ENCODE measurements around the gene KCNJ12. TPM values are rescaled to one million over a fixed set of nuclear protein-coding genes. Genes with fewer than 3 reads are reported as not detected.
"Not testable (repeated sequence)": the region's sequence is repeated elsewhere in the genome, so short reads cannot be mapped to it uniquely, and the experiment has no call there.

Gene KCNJ12
- total RNA-seq, 1 donor from 2014 or later = 0.76 TPM

DNA sequence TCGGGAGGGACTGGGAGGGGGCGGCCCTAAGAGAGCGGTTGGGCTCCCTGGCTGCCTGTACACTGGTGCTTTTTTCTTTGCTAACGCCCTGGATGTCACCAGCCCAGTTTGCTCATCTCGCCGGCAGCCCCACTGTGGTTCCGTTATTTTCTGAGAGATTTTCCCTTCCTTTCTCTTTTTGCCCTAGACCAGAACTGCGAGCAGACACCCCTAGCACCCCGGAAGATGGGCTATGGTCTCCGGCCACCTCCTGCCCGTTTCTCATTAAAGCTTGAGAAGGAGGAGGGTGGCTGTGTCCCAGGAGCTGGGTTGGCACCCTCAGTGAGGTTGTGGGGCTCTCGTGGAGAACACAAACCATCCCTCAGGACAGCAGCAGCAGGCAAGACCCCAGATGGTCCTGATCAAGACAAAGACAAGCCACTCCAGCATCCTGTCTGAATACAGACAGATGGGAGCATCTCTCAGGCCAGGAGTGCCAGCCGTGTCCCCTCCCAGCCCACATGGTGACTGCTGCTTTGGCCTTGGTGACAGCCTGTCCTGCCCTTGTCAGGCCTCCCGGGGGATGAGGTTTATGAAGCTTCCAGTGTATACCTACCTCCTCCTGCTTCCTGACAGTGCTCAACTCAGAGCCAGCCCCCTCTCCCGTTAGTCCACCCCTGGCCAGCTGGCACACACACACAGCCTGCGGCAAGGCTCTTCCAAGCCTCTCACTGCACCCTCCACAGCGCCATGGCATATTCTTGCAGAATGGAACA is 77.2 kb downstream of the KCNJ12 start:
- Mint-ChIP-seq H3K9me3 (no peaks in the 10 kb centered on the region), H3K4me1 (peaks cover 11% of the 10 kb centered on the region), H3K27ac (no peak overlapping the region), H3K4me3 (no peak overlapping the region), H3K27me3 (ENCODE audit: low read depth) (peaks cover 63% of the 10 kb centered on the region), H3K36me3 (no peaks in the 10 kb centered on the region)
- DNase-seq (ENCODE audit: low spot score in 2 of 2, unreplicated experiment in 2 of 2) = no peak
- TF ChIP-seq, protein P1, sequence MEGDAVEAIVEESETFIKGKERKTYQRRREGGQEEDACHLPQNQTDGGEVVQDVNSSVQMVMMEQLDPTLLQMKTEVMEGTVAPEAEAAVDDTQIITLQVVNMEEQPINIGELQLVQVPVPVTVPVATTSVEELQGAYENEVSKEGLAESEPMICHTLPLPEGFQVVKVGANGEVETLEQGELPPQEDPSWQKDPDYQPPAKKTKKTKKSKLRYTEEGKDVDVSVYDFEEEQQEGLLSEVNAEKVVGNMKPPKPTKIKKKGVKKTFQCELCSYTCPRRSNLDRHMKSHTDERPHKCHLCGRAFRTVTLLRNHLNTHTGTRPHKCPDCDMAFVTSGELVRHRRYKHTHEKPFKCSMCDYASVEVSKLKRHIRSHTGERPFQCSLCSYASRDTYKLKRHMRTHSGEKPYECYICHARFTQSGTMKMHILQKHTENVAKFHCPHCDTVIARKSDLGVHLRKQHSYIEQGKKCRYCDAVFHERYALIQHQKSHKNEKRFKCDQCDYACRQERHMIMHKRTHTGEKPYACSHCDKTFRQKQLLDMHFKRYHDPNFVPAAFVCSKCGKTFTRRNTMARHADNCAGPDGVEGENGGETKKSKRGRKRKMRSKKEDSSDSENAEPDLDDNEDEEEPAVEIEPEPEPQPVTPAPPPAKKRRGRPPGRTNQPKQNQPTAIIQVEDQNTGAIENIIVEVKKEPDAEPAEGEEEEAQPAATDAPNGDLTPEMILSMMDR (IDR thresholded peaks at IDR 0.05; ENCODE audit: unreplicated experiment) = no peak

DNA sequence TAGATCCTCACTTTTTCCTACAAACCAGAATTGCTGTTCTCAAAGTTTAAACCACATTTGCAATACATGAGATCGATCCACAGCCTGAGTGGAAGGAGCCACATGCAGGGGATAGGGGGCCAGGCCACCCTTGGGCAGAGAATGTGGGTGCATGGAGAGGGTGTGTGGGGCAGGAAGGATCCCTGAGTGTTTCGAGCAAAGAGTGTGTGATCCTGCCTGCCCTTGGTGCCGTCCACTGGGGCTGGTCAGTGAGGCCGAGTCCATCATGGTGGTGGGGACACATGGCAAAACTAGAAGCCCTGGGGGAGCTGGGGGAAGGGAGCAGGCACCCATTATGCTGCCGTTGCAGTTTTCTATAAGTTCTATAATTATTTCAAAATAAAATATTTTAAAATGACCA is 77.8 kb downstream of the KCNJ12 start:
- H3K36me3 Mint-ChIP-seq; H3K9me3 Mint-ChIP-seq; H3K4me3 Mint-ChIP-seq; DNase-seq (ENCODE audit: low spot score in 2 of 2, unreplicated experiment in 2 of 2); H3K27ac Mint-ChIP-seq: not testable (repeated sequence)
- Mint-ChIP-seq H3K27me3 (ENCODE audit: low read depth) (peaks cover 63% of the 10 kb centered on the region), H3K4me1 (peaks cover 11% of the 10 kb centered on the region)

DNA sequence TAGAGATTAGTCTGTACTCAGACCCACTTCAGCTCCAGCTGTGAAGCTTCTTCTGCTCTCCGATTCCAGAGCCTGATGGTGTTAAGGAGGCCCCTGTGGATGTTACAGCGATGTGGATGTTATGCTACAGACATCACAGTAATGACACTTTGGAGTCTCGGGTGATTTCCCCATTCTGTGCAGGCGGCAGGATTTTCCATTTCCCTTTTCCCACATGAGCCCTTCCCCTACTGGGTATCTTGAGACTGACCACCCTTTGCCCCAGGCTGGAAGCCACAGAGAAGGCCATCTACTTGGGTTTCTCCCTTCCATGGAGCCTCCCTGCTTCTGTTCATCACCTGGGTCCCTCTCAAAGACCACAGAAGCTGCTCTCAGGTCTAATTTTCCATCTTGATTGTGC is 78.3 kb downstream of the KCNJ12 start:
- DNase-seq (ENCODE audit: low spot score in 2 of 2, unreplicated experiment in 2 of 2) = no peak
- H3K36me3 Mint-ChIP-seq = no peaks in the 10 kb centered on the region
- no peak overlapping the region for H3K4me3 Mint-ChIP-seq
- no peak overlapping the region for H3K27ac Mint-ChIP-seq
- H3K9me3 Mint-ChIP-seq = no peaks in the 10 kb centered on the region
- peaks cover 67% of the 10 kb centered on the region for H3K27me3 Mint-ChIP-seq (ENCODE audit: low read depth)
- H3K4me1 Mint-ChIP-seq = peaks cover 11% of the 10 kb centered on the region
- TF ChIP-seq, protein P1 (IDR thresholded peaks at IDR 0.05; ENCODE audit: unreplicated experiment) = no peak

DNA sequence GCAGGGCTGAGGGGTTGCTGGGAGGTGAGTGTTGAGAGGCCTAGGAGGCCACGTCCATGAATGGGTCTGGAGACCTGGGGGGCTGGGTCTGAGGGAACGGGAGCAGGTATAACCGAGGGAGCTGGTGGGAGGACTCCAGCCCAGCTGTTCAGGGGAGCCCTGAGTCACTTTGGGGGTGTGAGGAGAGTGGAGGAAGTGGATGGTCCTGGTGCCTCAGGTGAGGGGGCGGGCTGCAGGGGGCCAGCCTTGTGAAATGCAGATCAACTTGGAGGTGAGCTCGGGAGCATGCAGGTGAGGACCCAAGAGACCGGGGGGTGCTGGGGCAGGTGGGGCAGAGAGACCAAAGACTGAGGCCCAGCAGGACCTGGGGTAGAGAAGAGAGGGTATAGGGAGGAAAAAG is 79.6 kb downstream of the KCNJ12 start:
- no peak overlapping the region for H3K27ac Mint-ChIP-seq
- peaks cover 73% of the 10 kb centered on the region for H3K27me3 Mint-ChIP-seq (ENCODE audit: low read depth)
- no peaks in the 10 kb centered on the region for H3K36me3 Mint-ChIP-seq

DNA sequence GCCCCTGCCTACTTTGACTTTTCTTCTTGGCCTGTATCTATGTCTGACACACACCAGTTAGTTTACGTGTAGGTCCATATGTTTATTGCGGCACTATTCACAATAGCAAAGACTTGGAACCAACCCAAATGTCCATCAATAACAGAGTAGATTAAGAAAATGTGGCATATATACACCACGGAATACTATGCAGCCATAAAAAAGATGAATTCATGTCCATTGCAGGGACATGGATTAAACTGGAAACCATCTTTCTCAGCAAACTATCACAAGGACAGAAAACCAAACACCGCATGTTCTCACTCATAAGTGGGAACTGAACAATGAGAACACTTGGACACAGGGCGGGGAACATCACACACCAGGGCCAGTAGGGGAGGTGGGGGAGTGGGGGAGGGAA is 80.3 kb downstream of the KCNJ12 start:
- not testable (repeated sequence) for H3K9me3 Mint-ChIP-seq; H3K36me3 Mint-ChIP-seq; H3K27ac Mint-ChIP-seq; DNase-seq (ENCODE audit: low spot score in 2 of 2, unreplicated experiment in 2 of 2); H3K4me3 Mint-ChIP-seq
- Mint-ChIP-seq H3K27me3 (ENCODE audit: low read depth) (peaks cover 73% of the 10 kb centered on the region), H3K4me1 (peaks cover 11% of the 10 kb centered on the region)

More for the DNA sequence above, 79.6 kb downstream of the KCNJ12 start:
- H3K4me3 Mint-ChIP-seq = no peak overlapping the region
- H3K9me3 Mint-ChIP-seq = no peaks in the 10 kb centered on the region
- TF ChIP-seq, protein P1 (IDR thresholded peaks at IDR 0.05; ENCODE audit: unreplicated experiment) = no peak
- peaks cover 11% of the 10 kb centered on the region for H3K4me1 Mint-ChIP-seq
- no peak for DNase-seq (ENCODE audit: low spot score in 2 of 2, unreplicated experiment in 2 of 2)

DNA sequence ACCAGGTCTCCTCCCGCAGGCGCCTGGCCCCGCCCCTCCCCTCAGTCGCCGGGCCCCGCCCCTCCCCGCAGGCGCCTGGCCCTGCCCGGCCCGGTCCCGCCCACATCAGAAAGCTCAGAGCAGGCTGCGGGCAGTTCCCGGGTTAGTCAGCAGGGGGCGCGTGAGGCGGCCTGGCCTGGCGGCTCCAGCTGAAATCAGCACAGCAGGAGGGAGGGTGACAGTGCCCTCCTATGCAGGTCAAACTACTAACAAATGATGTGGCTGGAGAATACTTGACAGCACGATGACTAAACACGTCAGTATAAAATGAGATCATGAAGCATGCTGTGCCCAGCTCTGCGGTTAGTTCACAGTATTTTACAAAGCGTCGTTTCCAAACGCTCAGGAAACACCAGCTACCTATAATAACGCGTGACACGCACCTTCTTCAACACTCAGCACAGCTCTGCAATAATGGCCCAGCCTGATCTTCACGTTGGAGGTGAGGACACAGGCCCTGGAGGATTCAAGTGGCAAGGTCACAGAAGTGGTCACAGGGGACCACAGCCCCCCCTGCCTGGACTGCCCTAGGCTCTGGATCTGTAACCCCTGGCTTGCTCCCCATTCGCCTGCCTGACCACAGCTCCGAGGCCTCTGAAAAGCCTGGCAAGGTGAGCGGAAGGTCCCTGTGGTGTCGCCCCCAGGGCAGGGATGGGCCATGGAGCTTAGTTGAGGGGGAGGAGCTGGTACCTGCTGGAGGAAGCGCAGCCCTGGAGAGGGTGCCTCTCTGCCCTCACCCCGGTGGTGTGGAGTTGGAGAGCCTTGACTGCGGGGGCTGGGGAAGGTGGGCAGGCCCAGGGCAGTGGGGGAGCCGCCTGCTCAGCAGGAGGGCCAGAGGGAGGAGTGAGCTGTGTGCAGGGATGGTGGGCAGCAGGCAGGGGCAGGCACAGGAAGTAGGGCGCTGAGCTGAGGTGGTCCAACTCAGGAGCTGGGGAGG is 81.2 kb downstream of the KCNJ12 start:
- H3K9me3 Mint-ChIP-seq = no peaks in the 10 kb centered on the region
- H3K4me1 Mint-ChIP-seq = peaks cover 10% of the 10 kb centered on the region
- TF ChIP-seq, protein P1 (IDR thresholded peaks at IDR 0.05; ENCODE audit: unreplicated experiment) = peak; percentile 94
- peak overlapping the region; percentile 47 for H3K27ac Mint-ChIP-seq
- H3K27me3 Mint-ChIP-seq (ENCODE audit: low read depth) = peaks cover 74% of the 10 kb centered on the region
- peak; percentile 79 to 96 for DNase-seq (ENCODE audit: low spot score in 2 of 2, unreplicated experiment in 2 of 2)
- no peaks in the 10 kb centered on the region for H3K36me3 Mint-ChIP-seq
- no peak overlapping the region for H3K4me3 Mint-ChIP-seq

Data from mesothelial cell of epicardium (in vitro differentiated cells).